SU-DHL-6 (cell line): ENCODE results near the gene TAF1L.
"Not testable (repeated sequence)": the region's sequence is repeated elsewhere in the genome, so short reads cannot be mapped to it uniquely, and the experiment has no call there.

Source experiments
- H2AFZ ChIP-seq: fragments of 200-600 bp; sonication (generic); 2 replicates; pipeline ENCODE4 v1.6.1; 2014; ENCODE audit warnings: low read depth, mild to moderate bottlenecking, moderate library complexity, mixed read lengths, antibody characterized with exemption, low read length; ENCODE audit not compliant: severe bottlenecking
- H3F3A ChIP-seq: fragments of 200-600 bp; shearing (Covaris generic); 2 replicates; pipeline ENCODE4 v1.6.0; 2016; ENCODE audit warnings: antibody characterized with exemption, mild to moderate bottlenecking; ENCODE audit not compliant: insufficient read depth
- H3K27ac ChIP-seq: fragments of 200-600 bp; sonication (generic); 2 replicates; pipeline ENCODE4 v1.5.1; 2016; ENCODE audit warnings: low read depth, mild to moderate bottlenecking, low read length, moderate library complexity, mixed read lengths
- H3K27me3 ChIP-seq: fragments of 200-600 bp; sonication (generic), shearing (Covaris generic); 2 replicates; pipeline ENCODE4 v1.6.0; 2014; ENCODE audit warnings: mild to moderate bottlenecking, low read length
- H3K36me3 ChIP-seq: fragments of 200-600 bp; sonication (generic); 2 replicates; pipeline ENCODE4 v1.6.1; 2014; ENCODE audit warnings: mild to moderate bottlenecking, low read length, mixed read lengths
- H3K4me2 ChIP-seq: fragments of 300-600, 200-600 bp; shearing (Covaris generic), sonication (generic); 2 replicates; pipeline ENCODE4 v1.6.0; 2014; ENCODE audit warnings: low read length, low read depth, mild to moderate bottlenecking; ENCODE audit not compliant: poor library complexity, severe bottlenecking
- H3K4me3 ChIP-seq: fragments of 200-600 bp; sonication (generic); 2 replicates; pipeline ENCODE4 v1.5.1; 2014; ENCODE audit warnings: antibody characterized with exemption, low read length, mild to moderate bottlenecking, mixed read lengths; ENCODE audit not compliant: insufficient read depth, poor library complexity, severe bottlenecking
- H3K79me2 ChIP-seq: fragments of 200-600 bp; sonication (generic); 2 replicates; pipeline ENCODE4 v1.6.1; 2014; ENCODE audit warnings: mild to moderate bottlenecking, low read length, moderate library complexity; ENCODE audit not compliant: insufficient read depth
- H3K9ac ChIP-seq: fragments of 200-600 bp; sonication (generic); 2 replicates; pipeline ENCODE4 v1.7.0; 2014; ENCODE audit warnings: mild to moderate bottlenecking, low read length
- H3K9me2 ChIP-seq: fragments of 200-600 bp; sonication (generic); replicated peaks from 2 replicates; pipeline ENCODE4 v1.6.1; 2014; ENCODE audit warnings: low read length; ENCODE audit not compliant: insufficient read depth
- H3K9me3 ChIP-seq: fragments of 200-600 bp; sonication (generic); 2 replicates; pipeline ENCODE4 v1.6.1; 2014; ENCODE audit warnings: low read length, mixed read lengths; ENCODE audit not compliant: insufficient read depth
- H4K20me1 ChIP-seq: fragments of 200-600 bp; sonication (generic); 2 replicates; pipeline ENCODE4 v1.6.1; 2014; ENCODE audit warnings: low read depth, mild to moderate bottlenecking, antibody characterized with exemption, low read length, moderate library complexity, mixed read lengths
- CTCF ChIP-seq: fragments of 200-600 bp; sonication (generic); IDR thresholded peaks from one replicate; pipeline ENCODE4 v1.5.1; 2017; ENCODE audit warnings: antibody characterized with exemption, mild to moderate bottlenecking, low read length, moderate library complexity; ENCODE audit not compliant: insufficient read depth, poor library complexity, severe bottlenecking
- EZH2phosphoT487 ChIP-seq: fragments of 200-600 bp; sonication (generic), shearing (Covaris generic); conservative IDR thresholded peaks from 2 replicates; pipeline ENCODE4 v1.6.1; 2018; ENCODE audit warnings: mild to moderate bottlenecking, antibody characterized with exemption, low read length, moderate library complexity, mixed read lengths

TAF1L gene

GRCh38 chr9:32663741-32664140 lies 28.3 kb upstream of the TAF1L start:
- no peaks in the 10 kb centered on the region for H3F3A ChIP-seq
- H3K9me2 ChIP-seq = no peaks in the 10 kb centered on the region
- H3K79me2 ChIP-seq = no peaks in the 10 kb centered on the region
- no peaks in the 10 kb centered on the region for H4K20me1 ChIP-seq
- no peak overlapping the region for H2AFZ ChIP-seq
- H3K9ac ChIP-seq = no peak overlapping the region
- no peak overlapping the region for H3K27ac ChIP-seq
- no peak overlapping the region for H3K4me2 ChIP-seq
- no peaks in the 10 kb centered on the region for H3K36me3 ChIP-seq
- TF ChIP-seq EZH2phosphoT487 = no peak
- TF ChIP-seq CTCF = no peak
- no peaks in the 10 kb centered on the region for H3K27me3 ChIP-seq
- peaks cover 8% of the 10 kb centered on the region; the same call in 1 of the 2 replicates for H3K9me3 ChIP-seq
- no peak overlapping the region for H3K4me3 ChIP-seq

GRCh38 chr9:32647671-32648070 lies 12.2 kb upstream of the TAF1L start:
- no peak overlapping the region for H3K4me2 ChIP-seq
- H2AFZ ChIP-seq = no peak overlapping the region
- no peaks in the 10 kb centered on the region for H3K27me3 ChIP-seq
- no peaks in the 10 kb centered on the region for H3K79me2 ChIP-seq
- H3K9me3 ChIP-seq = no peaks in the 10 kb centered on the region
- TF ChIP-seq EZH2phosphoT487 = no peak
- no peak for TF ChIP-seq CTCF
- no peaks in the 10 kb centered on the region for H3K36me3 ChIP-seq
- H3K9ac ChIP-seq = no peak overlapping the region
- H3K9me2 ChIP-seq = no peaks in the 10 kb centered on the region
- no peak overlapping the region for H3K27ac ChIP-seq
- H3F3A ChIP-seq = no peaks in the 10 kb centered on the region
- H4K20me1 ChIP-seq = no peaks in the 10 kb centered on the region
- no peak overlapping the region for H3K4me3 ChIP-seq

DNA sequence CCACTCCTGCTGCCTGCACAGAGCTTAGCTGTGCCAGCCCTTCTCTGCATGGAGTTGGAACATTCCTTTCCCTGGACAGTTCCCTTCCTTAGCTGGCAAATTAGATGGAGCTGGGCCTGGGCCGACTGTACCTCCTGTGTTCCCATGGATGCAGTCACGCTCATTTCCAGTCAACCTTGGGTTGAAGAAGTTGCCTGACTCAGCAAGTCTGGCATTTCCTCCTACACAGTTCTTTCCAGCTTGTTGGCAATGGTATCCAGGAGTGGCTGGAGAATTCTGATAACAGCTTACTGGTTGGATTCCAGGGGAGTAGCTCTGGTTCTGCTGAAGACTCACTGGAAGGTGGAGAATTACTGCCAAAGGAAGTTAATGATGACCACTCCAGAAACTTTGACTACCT lies 9.2 kb upstream of the TAF1L start:
- Histone ChIP-seq H3K4me2 (no peak overlapping the region), H3K9ac (no peak overlapping the region), H3K9me3 (no peaks in the 10 kb centered on the region), H3K36me3 (no peaks in the 10 kb centered on the region), H3K79me2 (no peaks in the 10 kb centered on the region), H3K27ac (no peak overlapping the region), H4K20me1 (no peaks in the 10 kb centered on the region), H2AFZ (no peak overlapping the region), H3K27me3 (no peaks in the 10 kb centered on the region), H3K9me2 (no peaks in the 10 kb centered on the region), H3K4me3 (no peak overlapping the region), H3F3A (no peaks in the 10 kb centered on the region)
- TF ChIP-seq CTCF = no peak
- no peak for TF ChIP-seq EZH2phosphoT487

- H3K9me2 ChIP-seq, H3K9ac ChIP-seq, H2AFZ ChIP-seq, H4K20me1 ChIP-seq, H3K4me3 ChIP-seq, H3K36me3 ChIP-seq, H3K27ac ChIP-seq, H3K4me2 ChIP-seq, H3K9me3 ChIP-seq, H3F3A ChIP-seq, H3K27me3 ChIP-seq, H3K79me2 ChIP-seq: not testable (repeated sequence)
These were observed 2.3 kb downstream of the TAF1L start for GRCh38 chr9:32633151-32633550.
